IMR-90 (cell line): ENCODE data around the gene MRGPRD.

Source experiments
- CEBPB ChIP-seq: IDR thresholded peaks from 2 replicates; pipeline ENCODE4 v1.6.1; 2012; ENCODE audit warnings: low read depth, low read length, improper control_type of control experiment
- CTCF ChIP-seq: conservative IDR thresholded peaks from 2 replicates; pipeline ENCODE4 v1.5.1; 2012; ENCODE audit warnings: mild to moderate bottlenecking, low read depth, low read length, improper control_type of control experiment
- POLR2A ChIP-seq: IDR thresholded peaks from 2 replicates; pipeline ENCODE4 v1.6.1; 2012; ENCODE audit warnings: mild to moderate bottlenecking, low read depth, low read length

- TF ChIP-seq CTCF (no peak), POLR2A (no peak), CEBPB (no peak)
Measured at GRCh38 chr11:68959465-68960293, 21.1 kb downstream of the MRGPRD start.
